SK-MEL-5 (cell line): ENCODE results near the gene CXorf49. TPM values are rescaled to one million over a fixed set of nuclear protein-coding genes. Genes with fewer than 3 reads are reported as not detected.

Source experiments
- small RNA-seq, 2 experiments: library from RNA; depleted of rRNA; stranded (forward); fragments of <200 nt; gene quantifications; one replicate each; pipeline ENCODE3, GENCODE V24; 2014
- total RNA-seq: library from RNA; depleted of rRNA; stranded (reverse); fragments of >200 nt; shearing (Covaris generic); gene quantifications from 2 replicates; pipeline ENCODE4 v1.2.3, GENCODE V29; 2014; rRNA removed

The CXorf49 gene
- total RNA-seq, 1 experiment from 2014 or later = not detected

Small RNA genes within 50 kb of the gene (small RNA-seq; reads per million reads assigned to genes)
- 0 reads per million in 2 experiments for gene BX276092.4
- 0 reads per million in 2 experiments for gene BX276092.6
- 0 reads per million in 2 experiments for gene BX276092.8

Other genes with a start within 250 kb of the CXorf49 start
- gene OGT, start 185.2 kb downstream of the CXorf49 start, total RNA-seq = 80.3 and 98.0 TPM in 2 replicates
- 0.88 and 1.1 TPM in 2 replicates for gene GCNA, start 139.8 kb downstream of the CXorf49 start, total RNA-seq
- not detected in 2 replicates for gene CXCR3, start 99.8 kb downstream of the CXorf49 start, total RNA-seq
- not detected in 2 replicates for gene CXorf49B, start 45.1 kb upstream of the CXorf49 start, total RNA-seq
- gene NHSL2, start 192.6 kb upstream of the CXorf49 start, total RNA-seq = 0.08 TPM in 1 of 2 replicates, not detected in the other